ENCODE results near the gene TTC8.

DNA sequence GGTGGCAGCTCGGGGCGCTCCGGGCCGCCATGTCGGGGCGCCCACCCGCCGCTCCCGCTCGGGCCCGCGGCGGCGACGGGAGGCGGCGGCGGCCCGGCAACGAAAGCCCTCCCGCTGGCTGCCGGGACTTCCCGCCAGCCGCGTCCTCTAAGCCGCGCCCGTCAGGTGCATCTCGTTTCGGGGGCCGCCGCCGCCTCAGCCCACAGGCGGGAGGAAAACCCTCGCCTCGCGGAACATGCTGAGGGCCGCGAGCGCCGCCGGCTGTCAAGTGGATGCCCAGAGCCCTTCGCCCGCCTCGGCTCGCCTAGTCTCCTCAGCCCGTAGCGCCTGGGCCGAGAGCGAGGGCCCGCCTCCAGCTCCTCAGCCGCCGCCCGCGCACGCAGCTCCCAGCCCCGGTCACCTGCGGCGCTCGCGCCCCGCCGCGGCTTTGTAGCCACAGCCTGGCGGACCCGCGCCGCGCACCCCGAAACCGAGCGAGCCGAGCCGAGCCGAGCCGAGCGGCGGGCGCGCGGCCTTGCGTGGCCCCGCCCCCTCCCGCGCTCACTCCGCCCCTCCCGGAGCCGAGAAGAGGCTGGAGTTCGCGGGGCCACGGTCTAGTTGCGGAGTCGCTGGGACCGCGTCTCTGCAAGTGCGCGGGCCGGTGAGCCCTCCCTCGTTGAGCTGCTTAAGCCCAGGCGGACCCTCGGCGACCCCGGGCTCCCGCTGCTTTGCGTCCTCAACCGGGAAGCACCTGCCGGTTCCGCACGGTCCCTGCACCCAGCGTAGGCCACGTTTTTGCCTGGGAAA lies 31.8 kb upstream of the TTC8 start, which contains the start of gene EML5:
- TF ChIP-seq POLR2A (IDR thresholded peaks at IDR 0.05; ENCODE audit: low read depth, low read length), result no peak
- no peak for TF ChIP-seq POLR2AphosphoS5 (IDR thresholded peaks at IDR 0.05; ENCODE audit: low read depth, low read length)

Measured in GM12892 (cell line).